Thyroid gland (tissue), 4 donors: ENCODE data around the gene DET1. TPM values are rescaled to one million over a fixed set of nuclear protein-coding genes. Genes with fewer than 3 reads are reported as not detected.
A peak's percentile ranks its signal among the peaks of the same experiment; 100 is the strongest.

ENCODE experiments used
- DNase-seq, 2 donors: peaks; one replicate each; pipeline ENCODE4 v3.0.0-alpha.2; 2019
- H3K27ac ChIP-seq, 3 donors: fragments of 200-600 bp; sonication (generic); 1 replicate in 2 of 3; 2 replicates in 1 of 3; pipeline ENCODE4 v1.5.1; 2016 to 2019; ENCODE audit warnings: mild to moderate bottlenecking in 1 of 3, moderate library complexity in 1 of 3
- H3K27me3 ChIP-seq: fragments of 200-600 bp; sonication (generic); one replicate; pipeline ENCODE4 v1.5.1; 2019
- H3K36me3 ChIP-seq, 2 donors: fragments of 200-600 bp; sonication (generic); one replicate each; pipeline ENCODE4 v1.5.1; 2016 to 2019
- H3K4me1 ChIP-seq, 2 donors: fragments of 200-600 bp; sonication (generic); one replicate each; pipeline ENCODE4 v1.5.1; 2017 to 2019
- H3K4me3 ChIP-seq, 3 donors: fragments of 200-600 bp; sonication (generic); replicated peaks in 1 of 3; 1 replicate in 2 of 3; 2 replicates in 1 of 3; pipeline ENCODE4 v1.5.1; 2016; ENCODE audit warnings: mild to moderate bottlenecking in 1 of 3
- H3K9me3 ChIP-seq: fragments of 200-600 bp; sonication (generic); one replicate; pipeline ENCODE4 v1.5.1; 2017
- POLR2A ChIP-seq, 2 donors: fragments of 450-650 bp; IDR thresholded peaks; one replicate each; pipeline ENCODE4 v1.6.1; 2017; ENCODE audit warnings: antibody characterized with exemption in 2 of 2, mild to moderate bottlenecking in 2 of 2, moderate library complexity in 1 of 2
- WGBS, 2 donors: methylation state at CpG; one replicate each; pipeline ENCODE4 v1.1.5; 2017; 5-methylcytosine and 5-hydroxymethylcytosine counted together
- intact Hi-C: fragments of 100-400 bp; cut with DNase I; formaldehyde crosslinking; loops from one replicate; pipeline ENCODE4 v1.15.1; 2023
- total RNA-seq, 4 donors: library from RNA; depleted of rRNA; stranded (reverse); fragments of >200 nt; gene quantifications; one replicate each; pipeline ENCODE4 v1.2.3, GENCODE V29; 2016
- TF ChIP-seq, protein P1 (sequence below), 6 experiments: fragments of 200-600 bp in 3 of 6; fragments of 450-650 bp in 3 of 6; sonication (generic) in 3 of 6; IDR thresholded peaks; one replicate each; pipeline ENCODE4 v1.5.1; 2016 to 2019; ENCODE audit warnings: antibody characterized with exemption in 6 of 6, mild to moderate bottlenecking in 2 of 6, inconsistent platforms in 1 of 6, moderate library complexity in 1 of 6

The DET1 gene
- total RNA-seq, 4 donors from 2014 or later, result 8.8 to 11.2 (median 10.6) TPM

- WGBS, 2 donors, result 83 to 85% methylated on average over 11 of the region's 11 CpGs
- Histone ChIP-seq H3K36me3 (no peaks in the 10 kb centered on the region), H3K27me3 (no peaks in the 10 kb centered on the region), H3K27ac (no peak overlapping the region), H3K9me3 (no peaks in the 10 kb centered on the region), H3K4me3 (no peak overlapping the region), H3K4me1 (peaks cover 0 to 8% of the 10 kb centered on the region in 2 donors)
- intact Hi-C loops, result no loop called here
- DNase-seq, result no peak
- TF ChIP-seq, protein P1, sequence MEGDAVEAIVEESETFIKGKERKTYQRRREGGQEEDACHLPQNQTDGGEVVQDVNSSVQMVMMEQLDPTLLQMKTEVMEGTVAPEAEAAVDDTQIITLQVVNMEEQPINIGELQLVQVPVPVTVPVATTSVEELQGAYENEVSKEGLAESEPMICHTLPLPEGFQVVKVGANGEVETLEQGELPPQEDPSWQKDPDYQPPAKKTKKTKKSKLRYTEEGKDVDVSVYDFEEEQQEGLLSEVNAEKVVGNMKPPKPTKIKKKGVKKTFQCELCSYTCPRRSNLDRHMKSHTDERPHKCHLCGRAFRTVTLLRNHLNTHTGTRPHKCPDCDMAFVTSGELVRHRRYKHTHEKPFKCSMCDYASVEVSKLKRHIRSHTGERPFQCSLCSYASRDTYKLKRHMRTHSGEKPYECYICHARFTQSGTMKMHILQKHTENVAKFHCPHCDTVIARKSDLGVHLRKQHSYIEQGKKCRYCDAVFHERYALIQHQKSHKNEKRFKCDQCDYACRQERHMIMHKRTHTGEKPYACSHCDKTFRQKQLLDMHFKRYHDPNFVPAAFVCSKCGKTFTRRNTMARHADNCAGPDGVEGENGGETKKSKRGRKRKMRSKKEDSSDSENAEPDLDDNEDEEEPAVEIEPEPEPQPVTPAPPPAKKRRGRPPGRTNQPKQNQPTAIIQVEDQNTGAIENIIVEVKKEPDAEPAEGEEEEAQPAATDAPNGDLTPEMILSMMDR (IDR thresholded peaks at IDR 0.05), result no peak
- TF ChIP-seq POLR2A (IDR thresholded peaks at IDR 0.05), result no peak
Measured at GRCh38 chr15:88497109-88497765, 49.2 kb downstream of the DET1 start.

GRCh38 chr15:88493844-88494243 lies 52.6 kb downstream of the DET1 start:
- peaks cover 0 to 3% of the 10 kb centered on the region in 2 donors for H3K4me1 ChIP-seq
- no peak overlapping the region for H3K27ac ChIP-seq
- H3K36me3 ChIP-seq, result no peaks in the 10 kb centered on the region
- WGBS, 2 donors, result 86 to 93% methylated on average over 10 of the region's 10 CpGs
- no peaks in the 10 kb centered on the region for H3K9me3 ChIP-seq
- no peaks in the 10 kb centered on the region for H3K27me3 ChIP-seq
- TF ChIP-seq, protein P1 (IDR thresholded peaks at IDR 0.05), result no peak
- intact Hi-C loops, result no loop called here
- no peak overlapping the region for H3K4me3 ChIP-seq
- no peak for DNase-seq

DNA sequence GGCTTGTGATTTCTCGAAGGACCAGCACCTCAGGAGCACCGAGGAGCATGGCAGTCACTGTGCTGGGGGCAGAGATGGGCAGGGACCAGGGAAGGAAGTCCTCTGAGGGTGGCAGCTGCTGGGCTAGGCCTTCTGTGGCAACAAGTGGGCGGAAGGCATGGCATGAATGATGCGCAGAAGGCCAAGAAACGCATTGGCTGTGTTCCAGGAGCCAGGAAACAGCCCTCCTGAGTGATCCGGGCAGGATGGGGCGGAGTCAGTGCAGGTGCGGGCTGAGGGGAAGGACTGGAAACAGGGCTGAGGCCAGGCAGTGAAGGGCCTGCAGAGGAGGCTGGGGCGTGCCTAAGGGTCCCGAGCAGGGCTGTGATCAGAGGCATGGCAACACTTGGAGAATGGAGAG lies 55.3 kb downstream of the DET1 start:
- peak; percentile 30 to 32 for DNase-seq
- TF ChIP-seq, protein P1 (IDR thresholded peaks at IDR 0.05), result no peak
- TF ChIP-seq POLR2A (IDR thresholded peaks at IDR 0.05), result no peak
- WGBS, 2 donors, result 56 to 63% methylated on average over 10 of the region's 10 CpGs
- no peaks in the 10 kb centered on the region for H3K9me3 ChIP-seq
- no peaks in the 10 kb centered on the region for H3K36me3 ChIP-seq
- no peaks in the 10 kb centered on the region for H3K27me3 ChIP-seq
- intact Hi-C loops, result no loop called here
- H3K27ac ChIP-seq, result no peak overlapping the region
- no peaks in the 10 kb centered on the region for H3K4me1 ChIP-seq
- no peak overlapping the region for H3K4me3 ChIP-seq

DNA sequence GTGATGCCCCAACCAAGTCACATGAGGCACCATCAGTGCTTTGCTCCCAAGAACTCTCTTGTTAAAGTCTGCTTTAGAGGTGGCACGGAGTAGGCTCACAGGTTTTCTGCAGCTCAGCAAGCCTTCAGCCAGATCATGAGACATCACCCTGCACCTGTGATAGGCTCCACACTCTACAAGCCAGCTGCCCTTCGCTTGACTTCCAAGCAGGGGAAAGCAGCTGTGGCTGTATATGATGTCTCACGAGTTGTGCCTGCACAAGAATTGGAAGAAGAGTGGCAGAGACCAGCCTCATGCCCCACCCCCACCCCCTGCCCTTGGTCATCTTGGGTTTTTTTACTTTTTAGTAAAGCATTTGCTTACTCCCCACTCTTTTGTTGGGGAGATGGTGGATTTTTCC lies 56.4 kb downstream of the DET1 start:
- Histone ChIP-seq H3K27ac (no peak overlapping the region), H3K4me3 (no peak overlapping the region), H3K9me3 (no peaks in the 10 kb centered on the region), H3K27me3 (no peaks in the 10 kb centered on the region), H3K36me3 (no peaks in the 10 kb centered on the region), H3K4me1 (no peaks in the 10 kb centered on the region)
- no peak for TF ChIP-seq POLR2A (IDR thresholded peaks at IDR 0.05)
- TF ChIP-seq, protein P1 (IDR thresholded peaks at IDR 0.05), result no peak
- 85 to 100% methylated on average over 3 of the region's 3 CpGs for WGBS, 2 donors
- no peak for DNase-seq
- intact Hi-C loops, result no loop called here

GRCh38 chr15:88489321-88489720 lies 57.2 kb downstream of the DET1 start:
- no peaks in the 10 kb centered on the region for H3K4me1 ChIP-seq
- DNase-seq, result no peak
- H3K27me3 ChIP-seq, result no peaks in the 10 kb centered on the region
- intact Hi-C loops, result no loop called here
- no peaks in the 10 kb centered on the region for H3K36me3 ChIP-seq
- H3K4me3 ChIP-seq, result no peak overlapping the region
- no peaks in the 10 kb centered on the region for H3K9me3 ChIP-seq
- WGBS, 2 donors, result 88 to 97% methylated on average over 4 of the region's 4 CpGs
- TF ChIP-seq, protein P1 (IDR thresholded peaks at IDR 0.05), result no peak
- TF ChIP-seq POLR2A (IDR thresholded peaks at IDR 0.05), result no peak
- no peak overlapping the region for H3K27ac ChIP-seq
